OCI-M2 (cell line): ENCODE data around the gene S100B.

ENCODE experiments used
- DNase-seq: peaks from one replicate; lab custom pipeline; 2025; ENCODE audit not compliant: unreplicated experiment; lab: John Stamatoyannopoulos, UW

Gene S100B

GRCh38 chr21:46562472-46562871 is 42.4 kb downstream of the S100B start:
- no peak for DNase-seq

GRCh38 chr21:46561445-46562090 is 43.3 kb downstream of the S100B start:
- no peak for DNase-seq

- no peak for DNase-seq
Measured at GRCh38 chr21:46560568-46561444, 44.1 kb downstream of the S100B start.

- DNase-seq: no peak
Measured at GRCh38 chr21:46559291-46559983, 45.4 kb downstream of the S100B start.

- no peak for DNase-seq
Measured at GRCh38 chr21:46557919-46558392, 46.9 kb downstream of the S100B start.

- DNase-seq: no peak
Measured at GRCh38 chr21:46557469-46557868, 47.4 kb downstream of the S100B start.

GRCh38 chr21:46556802-46557201 is 48.1 kb downstream of the S100B start:
- no peak for DNase-seq

- no peak for DNase-seq
Measured at GRCh38 chr21:46555678-46556077, 49.2 kb downstream of the S100B start.

- no peak for DNase-seq
Measured at GRCh38 chr21:46555225-46555617, 49.7 kb downstream of the S100B start.

- DNase-seq: no peak
Measured at GRCh38 chr21:46554431-46555224, 50.3 kb downstream of the S100B start.

GRCh38 chr21:46553993-46554392 is 50.9 kb downstream of the S100B start:
- DNase-seq: no peak

- DNase-seq: no peak
Measured at GRCh38 chr21:46552865-46553379, 52.0 kb downstream of the S100B start.

- DNase-seq: no peak
Measured at GRCh38 chr21:46552274-46552673, 52.6 kb downstream of the S100B start.

GRCh38 chr21:46551636-46552241 is 53.1 kb downstream of the S100B start:
- no peak for DNase-seq

GRCh38 chr21:46550116-46550941 is 54.6 kb downstream of the S100B start:
- DNase-seq: no peak

- no peak for DNase-seq
Measured at GRCh38 chr21:46549650-46550049, 55.2 kb downstream of the S100B start.
